Islet precursor cell (in vitro differentiated cells): ENCODE results near the gene ORC4.
"Not testable (repeated sequence)": the region's sequence is repeated elsewhere in the genome, so short reads cannot be mapped to it uniquely, and the experiment has no call there.

Experiments used
- DNase-seq: peaks from one replicate; pipeline ENCODE4 v3.0.0-alpha.2; 2018

Gene ORC4

GRCh38 chr2:148013876-148014275 is 6.7 kb downstream of the ORC4 start:
- DNase-seq = no peak

GRCh38 chr2:148008411-148008810 is 12.1 kb downstream of the ORC4 start:
- DNase-seq = not testable (repeated sequence)

- DNase-seq = no peak
These were observed 13.2 kb downstream of the ORC4 start for GRCh38 chr2:148007219-148007900.

GRCh38 chr2:148006249-148007007 is 14.1 kb downstream of the ORC4 start:
- DNase-seq = no peak

- DNase-seq = not testable (repeated sequence)
These were observed 18.1 kb downstream of the ORC4 start for GRCh38 chr2:148002420-148002819.

GRCh38 chr2:148000095-148000494 is 20.4 kb downstream of the ORC4 start:
- no peak for DNase-seq

GRCh38 chr2:147999126-147999525 is 21.4 kb downstream of the ORC4 start:
- DNase-seq = no peak

GRCh38 chr2:147998203-147998602 is 22.3 kb downstream of the ORC4 start:
- DNase-seq = no peak

GRCh38 chr2:147996828-147997227 is 23.7 kb downstream of the ORC4 start:
- no peak for DNase-seq

GRCh38 chr2:147994965-147995364 is 25.6 kb downstream of the ORC4 start:
- not testable (repeated sequence) for DNase-seq

GRCh38 chr2:147989809-147990403 is 30.6 kb downstream of the ORC4 start:
- no peak for DNase-seq

- DNase-seq = no peak
These were observed 31.4 kb downstream of the ORC4 start for GRCh38 chr2:147989102-147989501.

GRCh38 chr2:147980940-147981528 is 39.5 kb downstream of the ORC4 start:
- no peak for DNase-seq

- no peak for DNase-seq
These were observed 42.9 kb downstream of the ORC4 start for GRCh38 chr2:147977679-147978078.

GRCh38 chr2:147976102-147976501 is 44.4 kb downstream of the ORC4 start:
- DNase-seq = no peak

- DNase-seq = no peak
These were observed 52.0 kb downstream of the ORC4 start for GRCh38 chr2:147968571-147968970.

- no peak for DNase-seq
These were observed 68.4 kb downstream of the ORC4 start for GRCh38 chr2:147952118-147952517.

GRCh38 chr2:147945660-147946059 is 74.9 kb downstream of the ORC4 start:
- no peak for DNase-seq

- no peak for DNase-seq
These were observed 81.2 kb downstream of the ORC4 start for GRCh38 chr2:147939313-147939712.

GRCh38 chr2:147937744-147938349 is 82.7 kb downstream of the ORC4 start:
- DNase-seq = no peak

GRCh38 chr2:147934881-147935620 is 85.5 kb downstream of the ORC4 start:
- no peak for DNase-seq

- DNase-seq = no peak
These were observed 86.6 kb downstream of the ORC4 start for GRCh38 chr2:147933931-147934330.
